GM12878 (cell line): ENCODE data around the gene MLPH. TPM values are rescaled to one million over a fixed set of nuclear protein-coding genes. Genes with fewer than 3 reads are reported as not detected.

ENCODE experiments used
- ATAC-seq: fragments of 200-7000 bp; cut with Tn5 transposase; 3 replicates; pipeline ENCODE4 v1.9.1; 2020; ENCODE audit warnings: mild to moderate bottlenecking, moderate library complexity
- BruUV-seq: library from RNA; stranded (reverse); fragments of 400-500 nt; replicated peaks from 2 replicates; lab custom pipeline; 2021; lab: Mats Ljungman, UMichigan
- CTCF ChIA-PET: fragments of 300-600 bp; sonication (Branson Sonifier 250); formaldehyde crosslinking; extraction: SDS; loops from one replicate; lab custom pipeline; 2021; ENCODE audit warnings: inconsistent platforms; lab: Yijun Ruan, JAX
- POLR2A ChIA-PET: fragments of 350-600 bp; formaldehyde crosslinking; extraction: SDS; loops from one replicate; lab custom pipeline; 2021; ENCODE audit warnings: inconsistent platforms; lab: Charles Lee
- RAD21 ChIA-PET: fragments of 300-600 bp; sonication (Branson Sonifier 250); formaldehyde crosslinking; loops from one replicate; lab custom pipeline; 2023; ENCODE audit warnings: antibody characterized with exemption; ENCODE audit not compliant: unreplicated experiment; lab: Charles Lee
- SMC1A ChIA-PET: fragments of 300-600 bp; sonication (Branson Sonifier 250); formaldehyde crosslinking; loops from one replicate; lab custom pipeline; 2023; ENCODE audit not compliant: unreplicated experiment, uncharacterized antibody; lab: Charles Lee
- DNase-seq: peaks from one replicate; pipeline ENCODE4 v3.0.0-alpha.2; 2011; ENCODE audit warnings: low read depth, low spot score
- FAIRE-seq: peaks from 3 replicates; lab custom pipeline; 2011; peaks lifted over from hg19 to GRCh38; lab: Jason Lieb, UNC
- H2AFZ ChIP-seq: 2 replicates; pipeline ENCODE4 v1.6.0; 2011; ENCODE audit warnings: low read depth, low read length, control low read depth; ENCODE audit not compliant: control insufficient read depth
- H3K27ac ChIP-seq: 2 replicates; pipeline ENCODE4 v1.5.1; 2011; ENCODE audit warnings: control low read depth; ENCODE audit not compliant: control insufficient read depth, insufficient read depth
- H3K27me3 ChIP-seq, 2 experiments: replicated peaks in 1 of 2; 2 replicates each; pipeline versions ENCODE4 v1.6.0 to v1.6.1; 2011; ENCODE audit warnings: low read length in 1 of 2; ENCODE audit not compliant: control insufficient read depth in 2 of 2, insufficient read depth in 2 of 2
- H3K36me3 ChIP-seq, 2 experiments: 2 replicates each; pipeline ENCODE4 v1.5.1; 2011; ENCODE audit warnings: low read length in 1 of 2; ENCODE audit not compliant: control insufficient read depth in 2 of 2, insufficient read depth in 2 of 2
- H3K4me1 ChIP-seq: 2 replicates; pipeline ENCODE4 v1.6.1; 2011; ENCODE audit warnings: mild to moderate bottlenecking, low read length, moderate library complexity, mixed read lengths; ENCODE audit not compliant: control insufficient read depth, insufficient read depth
- H3K4me2 ChIP-seq: 2 replicates; pipeline ENCODE4 v1.6.0; 2011; ENCODE audit warnings: control low read depth; ENCODE audit not compliant: control insufficient read depth, insufficient read depth
- H3K4me3 ChIP-seq: fragments of 200-600 bp; sonication (generic); 2 replicates; pipeline ENCODE4 v1.5.1; 2016
- H3K79me2 ChIP-seq: 2 replicates; pipeline ENCODE4 v1.6.0; 2011; ENCODE audit warnings: low read length; ENCODE audit not compliant: control insufficient read depth, insufficient read depth
- H3K9ac ChIP-seq: 2 replicates; pipeline ENCODE4 v1.8.0; 2011; ENCODE audit warnings: low read length, control low read depth, mixed read lengths; ENCODE audit not compliant: control insufficient read depth, insufficient read depth
- H3K9me3 ChIP-seq: replicated peaks from 3 replicates; pipeline ENCODE4 v1.5.1; 2011; ENCODE audit warnings: mild to moderate bottlenecking, low read length; ENCODE audit not compliant: control insufficient read depth, insufficient read depth
- H4K20me1 ChIP-seq: 2 replicates; pipeline ENCODE4 v1.6.0; 2011; ENCODE audit not compliant: control insufficient read depth, insufficient read depth
- ASH2L ChIP-seq: fragments of 300-600, 200-600 bp; sonication (generic); IDR thresholded peaks from 2 replicates; pipeline ENCODE4 v1.6.1; 2017; ENCODE audit warnings: low read depth, mild to moderate bottlenecking, borderline replicate concordance
- BCL3 ChIP-seq: IDR thresholded peaks from 2 replicates; pipeline ENCODE4 v1.6.1; 2011; ENCODE audit warnings: borderline replicate concordance, low read depth, mild to moderate bottlenecking, moderate library complexity, low read length; ENCODE audit not compliant: insufficient read depth, poor library complexity, severe bottlenecking
- CBFB ChIP-seq: IDR thresholded peaks from 2 replicates; pipeline ENCODE4 v1.6.1; 2016; ENCODE audit warnings: antibody characterized with exemption, low read depth
- KDM1A ChIP-seq: fragments of 200-600 bp; sonication (generic); IDR thresholded peaks from 2 replicates; pipeline ENCODE4 v1.6.1; 2016; ENCODE audit warnings: borderline replicate concordance
- NBN ChIP-seq: fragments of 450-650 bp; IDR thresholded peaks from 2 replicates; pipeline ENCODE4 v1.6.1; 2016
- NFXL1 ChIP-seq: fragments of 450-650 bp; IDR thresholded peaks from 2 replicates; pipeline ENCODE4 v1.6.1; 2017; ENCODE audit warnings: antibody characterized with exemption, mild to moderate bottlenecking, borderline replicate concordance
- NR2C2 ChIP-seq: IDR thresholded peaks from 2 replicates; pipeline ENCODE4 v1.6.1; 2011; ENCODE audit warnings: borderline replicate concordance, low read depth; ENCODE audit not compliant: control insufficient read depth, insufficient read length
- RAD21 ChIP-seq: IDR thresholded peaks from 2 replicates; pipeline ENCODE4 v1.6.1; 2011; ENCODE audit warnings: mild to moderate bottlenecking, low read depth, low read length, moderate library complexity; ENCODE audit not compliant: insufficient read depth
- RBBP5 ChIP-seq: fragments of 200-600 bp; sonication (generic); conservative IDR thresholded peaks from 2 replicates; pipeline ENCODE4 v1.6.1; 2016
- SIX5 ChIP-seq: IDR thresholded peaks from 2 replicates; pipeline ENCODE4 v1.6.1; 2011; ENCODE audit warnings: mild to moderate bottlenecking, low read depth, low read length, moderate library complexity; ENCODE audit not compliant: severe bottlenecking
- STAT1 ChIP-seq: fragments of 450-650 bp; conservative IDR thresholded peaks from 2 replicates; pipeline ENCODE4 v1.6.1; 2014; ENCODE audit warnings: antibody characterized with exemption, mild to moderate bottlenecking
- STAT3 ChIP-seq: IDR thresholded peaks from 2 replicates; pipeline ENCODE4 v1.6.1; 2011; ENCODE audit warnings: low read depth, low read length, improper control_type of control experiment
- WRNIP1 ChIP-seq: IDR thresholded peaks from 2 replicates; pipeline ENCODE4 v1.6.1; 2011; ENCODE audit warnings: low read depth, low read length, improper control_type of control experiment, borderline replicate concordance
- WGBS: methylation state at CpG from one replicate; pipeline ENCODE4 v1.1.6; 2016; ENCODE audit warnings: low lambda C conversion rate; ENCODE audit not compliant: insufficient replicate concordance, insufficient coverage; ENCODE audit errors: missing lambda C conversion rate; 5-methylcytosine and 5-hydroxymethylcytosine counted together
- in situ Hi-C: fragments of 300-500 bp; cut with MboI; formaldehyde crosslinking; loops from 9 replicates; pipeline ENCODE4 v1.14.3; 2018; ENCODE audit warnings: mixed read lengths
- intact Hi-C: fragments of 100-400 bp; cut with micrococcal nuclease; formaldehyde crosslinking; loops from one replicate; pipeline ENCODE4 v1.14.2; 2022; ENCODE audit not compliant: unreplicated experiment
- polyA plus RNA-seq, 11 experiments: library from polyadenylated mRNA; depleted of rRNA in 4 of 11; unstranded in 6 of 11; stranded (reverse) in 5 of 11; fragments of >200 nt; fragmentation: Nextera tagmentation in 4 of 11; fragmentation: Illumina TruSeq in 1 of 11; extraction: Ambion mirVana in 4 of 11; extraction: Trizol in 1 of 11; gene quantifications; 1 replicate in 1 of 11; 2 replicates in 10 of 11; pipeline versions ENCODE4 v1.2.1 to v1.2.3, GENCODE V29; 2011 to 2016; ENCODE audit warnings: inconsistent platforms in 2 of 11, missing spikeins in 2 of 11, low read depth in 1 of 11
- total RNA-seq, 4 experiments: library from RNA; depleted of rRNA in 3 of 4; stranded (reverse); fragments of >200 nt in 3 of 4; fragmentation: Illumina TruSeq in 1 of 4; extraction: Trizol in 1 of 4; gene quantifications; 2 replicates each; pipeline versions ENCODE4 v1.2.1 to v1.2.3, GENCODE V29; 2013 to 2021
- TF ChIP-seq, protein P1 (sequence below): IDR thresholded peaks from 2 replicates; pipeline ENCODE4 v1.6.1; 2012; ENCODE audit warnings: low read depth, low read length, improper control_type of control experiment
- TF ChIP-seq, protein P2 (sequence below): fragments of 450-650 bp; IDR thresholded peaks from 2 replicates; pipeline ENCODE4 v1.6.1; 2016; ENCODE audit warnings: mild to moderate bottlenecking, moderate library complexity, borderline replicate concordance
- TF ChIP-seq, protein P3 (sequence below): IDR thresholded peaks from 2 replicates; pipeline ENCODE4 v1.6.1; 2011; ENCODE audit warnings: mild to moderate bottlenecking, low read depth, low read length, moderate library complexity; ENCODE audit not compliant: insufficient replicate concordance

Gene MLPH
- total and polyA plus RNA-seq, 10 of the 15 experiments (the other 5 are each of a cell fraction or from before 2014, with no cell fraction given): 0.16 to 0.85 TPM; not detected in 8

GRCh38 chr2:237512774-237513466 is 25.9 kb downstream of the MLPH start:
- DNase-seq (peak; percentile 28), FAIRE-seq (peak; percentile 94), ATAC-seq (peak; percentile 97)
- no peaks in the 10 kb centered on the region for H3K4me1 ChIP-seq
- no peaks in the 10 kb centered on the region for H3K9me3 ChIP-seq
- ChIA-PET RAD21 (interaction anchor here (0.7 to 10.3 kb wide), 27 partner anchors 10 to 391 kb away, joined by 3 to 300 read pairs (median 4); partner anchors contain the start of gene PRLH), POLR2A (interaction anchor here (0.7 to 1.7 kb wide), 5 partner anchors 28 to 750 kb away, joined by 3 to 11 read pairs (median 4); no protein-coding TSS in a partner anchor), CTCF (interaction anchor here (0.6 to 11.6 kb wide), 48 partner anchors 8 to 1060 kb away, joined by 3 to 364 read pairs (median 6); partner anchors contain the start of genes PRLH and RAB17), SMC1A (interaction anchor here (0.6 to 10.5 kb wide), 30 partner anchors 8 to 1273 kb away, joined by 3 to 190 read pairs (median 5); no protein-coding TSS in a partner anchor)
- no peaks in the 10 kb centered on the region; the same call in 1 of the 2 replicates for H4K20me1 ChIP-seq
- no peaks in the 10 kb centered on the region for H3K36me3 ChIP-seq
- H3K27ac ChIP-seq: no peak overlapping the region
- 20% methylated on average over 14 of the region's 14 CpGs for WGBS
- H3K4me3 ChIP-seq: no peak overlapping the region
- intact Hi-C loops: loop anchor here (1.0 to 10.0 kb wide), 4 partner anchors 44 to 359 kb away; no protein-coding TSS in a partner anchor
- H3K9ac ChIP-seq: no peak overlapping the region
- H3K79me2 ChIP-seq: no peaks in the 10 kb centered on the region
- no TSS peak for BruUV-seq
- in situ Hi-C loops: loop anchor here (5.0 kb wide), 1 partner anchor 59 kb away; no protein-coding TSS in a partner anchor
- H3K4me2 ChIP-seq: no peak overlapping the region
- H3K27me3 ChIP-seq: peaks cover 0 to 2% of the 10 kb centered on the region in 2 experiments; a peak in 2 of 4 replicates
- no peak overlapping the region for H2AFZ ChIP-seq
- no peak for TF ChIP-seq KDM1A
- no peak for TF ChIP-seq WRNIP1
- TF ChIP-seq, protein P1, sequence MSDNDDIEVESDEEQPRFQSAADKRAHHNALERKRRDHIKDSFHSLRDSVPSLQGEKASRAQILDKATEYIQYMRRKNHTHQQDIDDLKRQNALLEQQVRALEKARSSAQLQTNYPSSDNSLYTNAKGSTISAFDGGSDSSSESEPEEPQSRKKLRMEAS: no peak
- no peak for TF ChIP-seq BCL3
- peak; percentile 96 for TF ChIP-seq RAD21
- TF ChIP-seq SIX5: no peak
- TF ChIP-seq ASH2L: no peak
- no peak for TF ChIP-seq NFXL1
- TF ChIP-seq CBFB: no peak
- no peak for TF ChIP-seq RBBP5
- TF ChIP-seq, protein P2, sequence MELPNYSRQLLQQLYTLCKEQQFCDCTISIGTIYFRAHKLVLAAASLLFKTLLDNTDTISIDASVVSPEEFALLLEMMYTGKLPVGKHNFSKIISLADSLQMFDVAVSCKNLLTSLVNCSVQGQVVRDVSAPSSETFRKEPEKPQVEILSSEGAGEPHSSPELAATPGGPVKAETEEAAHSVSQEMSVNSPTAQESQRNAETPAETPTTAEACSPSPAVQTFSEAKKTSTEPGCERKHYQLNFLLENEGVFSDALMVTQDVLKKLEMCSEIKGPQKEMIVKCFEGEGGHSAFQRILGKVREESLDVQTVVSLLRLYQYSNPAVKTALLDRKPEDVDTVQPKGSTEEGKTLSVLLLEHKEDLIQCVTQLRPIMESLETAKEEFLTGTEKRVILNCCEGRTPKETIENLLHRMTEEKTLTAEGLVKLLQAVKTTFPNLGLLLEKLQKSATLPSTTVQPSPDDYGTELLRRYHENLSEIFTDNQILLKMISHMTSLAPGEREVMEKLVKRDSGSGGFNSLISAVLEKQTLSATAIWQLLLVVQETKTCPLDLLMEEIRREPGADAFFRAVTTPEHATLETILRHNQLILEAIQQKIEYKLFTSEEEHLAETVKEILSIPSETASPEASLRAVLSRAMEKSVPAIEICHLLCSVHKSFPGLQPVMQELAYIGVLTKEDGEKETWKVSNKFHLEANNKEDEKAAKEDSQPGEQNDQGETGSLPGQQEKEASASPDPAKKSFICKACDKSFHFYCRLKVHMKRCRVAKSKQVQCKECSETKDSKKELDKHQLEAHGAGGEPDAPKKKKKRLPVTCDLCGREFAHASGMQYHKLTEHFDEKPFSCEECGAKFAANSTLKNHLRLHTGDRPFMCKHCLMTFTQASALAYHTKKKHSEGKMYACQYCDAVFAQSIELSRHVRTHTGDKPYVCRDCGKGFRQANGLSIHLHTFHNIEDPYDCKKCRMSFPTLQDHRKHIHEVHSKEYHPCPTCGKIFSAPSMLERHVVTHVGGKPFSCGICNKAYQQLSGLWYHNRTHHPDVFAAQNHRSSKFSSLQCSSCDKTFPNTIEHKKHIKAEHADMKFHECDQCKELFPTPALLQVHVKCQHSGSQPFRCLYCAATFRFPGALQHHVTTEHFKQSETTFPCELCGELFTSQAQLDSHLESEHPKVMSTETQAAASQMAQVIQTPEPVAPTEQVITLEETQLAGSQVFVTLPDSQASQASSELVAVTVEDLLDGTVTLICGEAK: no peak
- TF ChIP-seq STAT3: no peak
- TF ChIP-seq NBN: no peak
- no peak for TF ChIP-seq STAT1
- TF ChIP-seq, protein P3, sequence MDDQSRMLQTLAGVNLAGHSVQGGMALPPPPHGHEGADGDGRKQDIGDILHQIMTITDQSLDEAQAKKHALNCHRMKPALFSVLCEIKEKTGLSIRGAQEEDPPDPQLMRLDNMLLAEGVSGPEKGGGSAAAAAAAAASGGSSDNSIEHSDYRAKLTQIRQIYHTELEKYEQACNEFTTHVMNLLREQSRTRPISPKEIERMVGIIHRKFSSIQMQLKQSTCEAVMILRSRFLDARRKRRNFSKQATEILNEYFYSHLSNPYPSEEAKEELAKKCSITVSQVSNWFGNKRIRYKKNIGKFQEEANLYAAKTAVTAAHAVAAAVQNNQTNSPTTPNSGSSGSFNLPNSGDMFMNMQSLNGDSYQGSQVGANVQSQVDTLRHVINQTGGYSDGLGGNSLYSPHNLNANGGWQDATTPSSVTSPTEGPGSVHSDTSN: no peak
- no peak for TF ChIP-seq NR2C2
